ENCODE results near the gene IGFN1. TPM values are rescaled to one million over a fixed set of nuclear protein-coding genes. Genes with fewer than 3 reads are reported as not detected.

Gene IGFN1
- total and polyA plus RNA-seq, 2 of the 4 experiments (the other 2 are of a cell fraction) = 0.05 TPM; not detected in 1

GRCh38 chr1:201143726-201144635 lies 46.6 kb upstream of the IGFN1 start (continued):
- TF ChIP-seq BHLHE40 (IDR thresholded peaks at IDR 0.05; ENCODE audit: low read depth, low read length) (no peak), CEBPB (IDR thresholded peaks at IDR 0.05; ENCODE audit: low read depth, low read length) (no peak)

- no TSS peak for BruUV-seq (replicated peaks)
Measured at GRCh38 chr1:201144701-201145100, 45.9 kb upstream of the IGFN1 start.

More at GRCh38 chr1:201144701-201145100, 45.9 kb upstream of the IGFN1 start:
- H3K4me3 ChIP-seq (ENCODE audit: insufficient read depth, low read depth, low read length) = no peak overlapping the region
- dilution Hi-C loops (cut with HindIII; ENCODE audit: low sequenced_read_pairs, unreplicated experiment) (no loop called here), intact Hi-C loops (cut with micrococcal nuclease) (no loop called here), in situ Hi-C loops (cut with MboI; ENCODE audit: low sequenced_read_pairs) (no loop called here)
- TF ChIP-seq RAD21 (IDR thresholded peaks at IDR 0.05; ENCODE audit: low read length) = no peak
- no peak for TF ChIP-seq USF2 (IDR thresholded peaks at IDR 0.05; ENCODE audit: low read depth, low read length)
- TF ChIP-seq RCOR1 (IDR thresholded peaks at IDR 0.05; ENCODE audit: insufficient replicate concordance, low read length) = no peak
- H3K79me1 ChIP-seq (ENCODE audit: low read depth in 1 of 2, low read length in 2 of 2) = peaks cover 0 to 14% of the 10 kb centered on the region in 2 experiments; a peak in 2 of 4 replicates
- H4K8ac ChIP-seq (ENCODE audit: low read depth in 2 of 2, low read length in 2 of 2) = no peak overlapping the region
- no peak overlapping the region for H3K14ac ChIP-seq (replicated peaks; ENCODE audit: low read depth, low read length)
- peaks cover 80% of the 10 kb centered on the region for H3K36me3 ChIP-seq (ENCODE audit: control insufficient read depth, insufficient read depth, low read length)
- H2AK9ac ChIP-seq (replicated peaks; ENCODE audit: low read depth, low read length, poor library complexity) = no peak overlapping the region
- no peak overlapping the region for H2AFZ ChIP-seq (replicated peaks; ENCODE audit: low read length, poor library complexity)
- DNase-seq (no peak), ATAC-seq (ENCODE audit: low read depth) (no peak)
- no peak overlapping the region for H2BK5ac ChIP-seq (ENCODE audit: low read depth, low read length, poor library complexity, severe bottlenecking)
- no peaks in the 10 kb centered on the region for H3K27me3 ChIP-seq (ENCODE audit: control insufficient read depth, insufficient read depth, low read length)
- no peak overlapping the region for H3K9ac ChIP-seq (ENCODE audit: low read depth, low read length)
- no peak overlapping the region for H4K5ac ChIP-seq (ENCODE audit: low read depth, low read length)
- H2BK15ac ChIP-seq (ENCODE audit: low read depth, low read length) = no peak overlapping the region
- no peak overlapping the region for H2BK20ac ChIP-seq (ENCODE audit: low read depth, low read length)
- peaks cover 7% of the 10 kb centered on the region; the same call in 1 of the 2 replicates for H4K20me1 ChIP-seq (ENCODE audit: insufficient read depth, low read length)
- H3K27ac ChIP-seq (ENCODE audit: insufficient read depth, low read length) = no peak overlapping the region
- no peaks in the 10 kb centered on the region for H3K4me1 ChIP-seq (ENCODE audit: control insufficient read depth, insufficient read depth, low read length)
- no peak overlapping the region for H2AK5ac ChIP-seq (ENCODE audit: low read depth, low read length)
- H3K4me2 ChIP-seq (ENCODE audit: low read depth, low read length) = no peak overlapping the region
- H3K23ac ChIP-seq (ENCODE audit: low read depth, low read length) = no peak overlapping the region
- H3K9me1 ChIP-seq (ENCODE audit: insufficient read depth, low read length) = no peaks in the 10 kb centered on the region
- CTCF ChIA-PET = no interaction called here
- H3K4ac ChIP-seq (ENCODE audit: low read depth, low read length) = no peak overlapping the region
- H2BK120ac ChIP-seq (ENCODE audit: low read depth, low read length) = no peak overlapping the region
- POLR2A ChIA-PET (ENCODE audit: unreplicated experiment) = no interaction called here
- H3K56ac ChIP-seq (ENCODE audit: extremely low read depth, insufficient read depth, low read length) = no peak overlapping the region
- no peak overlapping the region for H4K91ac ChIP-seq (ENCODE audit: insufficient read depth, low read depth, low read length)
- WGBS, 2 experiments (ENCODE audit: extremely low coverage in 2 of 2, insufficient read length in 1 of 2) = no CpG with 5 or more reads among the region's 5 CpGs
- H3K18ac ChIP-seq (ENCODE audit: low read depth, low read length) = no peak overlapping the region
- H3K9me3 ChIP-seq (ENCODE audit: control insufficient read depth, insufficient read depth, low read length) = no peaks in the 10 kb centered on the region
